Thyroid gland (tissue), 4 donors: Measurements from ENCODE around the gene JUNB. TPM values are rescaled to one million over a fixed set of nuclear protein-coding genes. Genes with fewer than 3 reads are reported as not detected.

Source experiments
- DNase-seq, 2 donors: peaks; one replicate each; pipeline ENCODE4 v3.0.0-alpha.2; 2019
- H3K27ac ChIP-seq, 3 donors: fragments of 200-600 bp; sonication (generic); 1 replicate in 2 of 3; 2 replicates in 1 of 3; pipeline ENCODE4 v1.5.1; 2016 to 2019; ENCODE audit warnings: mild to moderate bottlenecking in 1 of 3, moderate library complexity in 1 of 3
- H3K27me3 ChIP-seq: fragments of 200-600 bp; sonication (generic); one replicate; pipeline ENCODE4 v1.5.1; 2019
- H3K36me3 ChIP-seq, 2 donors: fragments of 200-600 bp; sonication (generic); one replicate each; pipeline ENCODE4 v1.5.1; 2016 to 2019
- H3K4me1 ChIP-seq, 2 donors: fragments of 200-600 bp; sonication (generic); one replicate each; pipeline ENCODE4 v1.5.1; 2017 to 2019
- H3K4me3 ChIP-seq, 3 donors: fragments of 200-600 bp; sonication (generic); replicated peaks in 1 of 3; 1 replicate in 2 of 3; 2 replicates in 1 of 3; pipeline ENCODE4 v1.5.1; 2016; ENCODE audit warnings: mild to moderate bottlenecking in 1 of 3
- H3K9me3 ChIP-seq: fragments of 200-600 bp; sonication (generic); one replicate; pipeline ENCODE4 v1.5.1; 2017
- POLR2A ChIP-seq, 2 donors: fragments of 450-650 bp; IDR thresholded peaks; one replicate each; pipeline ENCODE4 v1.6.1; 2017; ENCODE audit warnings: antibody characterized with exemption in 2 of 2, mild to moderate bottlenecking in 2 of 2, moderate library complexity in 1 of 2
- WGBS, 2 donors: methylation state at CpG; one replicate each; pipeline ENCODE4 v1.1.5; 2017; 5-methylcytosine and 5-hydroxymethylcytosine counted together
- intact Hi-C: fragments of 100-400 bp; cut with DNase I; formaldehyde crosslinking; loops from one replicate; pipeline ENCODE4 v1.15.1; 2023
- total RNA-seq, 4 donors: library from RNA; depleted of rRNA; stranded (reverse); fragments of >200 nt; gene quantifications; one replicate each; pipeline ENCODE4 v1.2.3, GENCODE V29; 2016
- TF ChIP-seq, protein P1 (sequence below), 6 experiments: fragments of 200-600 bp in 3 of 6; fragments of 450-650 bp in 3 of 6; sonication (generic) in 3 of 6; IDR thresholded peaks; one replicate each; pipeline ENCODE4 v1.5.1; 2016 to 2019; ENCODE audit warnings: antibody characterized with exemption in 6 of 6, mild to moderate bottlenecking in 2 of 6, inconsistent platforms in 1 of 6, moderate library complexity in 1 of 6

Gene JUNB
- total RNA-seq, 4 donors from 2014 or later, result 111 to 393 (median 220) TPM

DNA sequence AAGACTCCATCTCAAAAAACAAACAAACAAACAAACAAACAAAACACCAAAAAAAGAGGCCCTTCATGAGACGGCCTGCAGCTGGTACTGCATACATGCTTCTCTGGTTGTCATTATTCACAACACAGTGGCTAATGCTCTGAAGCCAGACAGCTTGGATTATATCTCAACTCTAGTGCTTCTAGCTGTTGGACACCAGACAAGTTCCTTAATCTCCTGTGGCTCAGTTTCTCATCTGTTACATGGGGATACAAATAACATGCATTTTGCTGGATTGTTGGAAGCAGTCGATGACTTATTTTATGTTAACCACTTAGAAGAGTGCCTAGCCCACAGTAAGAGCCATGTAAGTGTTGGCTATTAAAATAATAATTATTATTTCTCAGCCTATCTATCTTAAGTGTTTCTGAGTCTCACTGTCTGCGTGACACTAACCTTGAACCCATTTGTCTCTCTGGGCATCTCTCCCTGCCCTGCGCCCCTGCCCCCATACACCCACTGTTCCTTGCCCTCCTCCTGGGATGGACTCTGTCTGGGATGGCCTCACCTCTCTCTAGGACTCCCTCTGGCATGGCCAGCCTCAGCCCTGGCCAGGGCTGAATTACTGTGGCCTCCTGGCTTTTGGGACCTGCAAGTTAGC lies 3.1 kb upstream of the JUNB start:
- intact Hi-C loops, result no loop called here
- H3K4me1 ChIP-seq, result peaks cover 59 to 62% of the 10 kb centered on the region in 2 donors
- no peak for DNase-seq
- peak overlapping the region in 1 of 3 donors; percentile 90 for H3K4me3 ChIP-seq
- H3K9me3 ChIP-seq, result no peaks in the 10 kb centered on the region
- WGBS, 2 donors, result 50 to 52% methylated on average over 4 of the region's 4 CpGs
- peaks cover 0 to 16% of the 10 kb centered on the region in 2 donors for H3K36me3 ChIP-seq
- TF ChIP-seq, protein P1, sequence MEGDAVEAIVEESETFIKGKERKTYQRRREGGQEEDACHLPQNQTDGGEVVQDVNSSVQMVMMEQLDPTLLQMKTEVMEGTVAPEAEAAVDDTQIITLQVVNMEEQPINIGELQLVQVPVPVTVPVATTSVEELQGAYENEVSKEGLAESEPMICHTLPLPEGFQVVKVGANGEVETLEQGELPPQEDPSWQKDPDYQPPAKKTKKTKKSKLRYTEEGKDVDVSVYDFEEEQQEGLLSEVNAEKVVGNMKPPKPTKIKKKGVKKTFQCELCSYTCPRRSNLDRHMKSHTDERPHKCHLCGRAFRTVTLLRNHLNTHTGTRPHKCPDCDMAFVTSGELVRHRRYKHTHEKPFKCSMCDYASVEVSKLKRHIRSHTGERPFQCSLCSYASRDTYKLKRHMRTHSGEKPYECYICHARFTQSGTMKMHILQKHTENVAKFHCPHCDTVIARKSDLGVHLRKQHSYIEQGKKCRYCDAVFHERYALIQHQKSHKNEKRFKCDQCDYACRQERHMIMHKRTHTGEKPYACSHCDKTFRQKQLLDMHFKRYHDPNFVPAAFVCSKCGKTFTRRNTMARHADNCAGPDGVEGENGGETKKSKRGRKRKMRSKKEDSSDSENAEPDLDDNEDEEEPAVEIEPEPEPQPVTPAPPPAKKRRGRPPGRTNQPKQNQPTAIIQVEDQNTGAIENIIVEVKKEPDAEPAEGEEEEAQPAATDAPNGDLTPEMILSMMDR (IDR thresholded peaks at IDR 0.05), result no peak
- TF ChIP-seq POLR2A (IDR thresholded peaks at IDR 0.05), result no peak
- no peaks in the 10 kb centered on the region for H3K27me3 ChIP-seq
- H3K27ac ChIP-seq, result peak overlapping the region; percentile 96 to 99 (median 96)

DNA sequence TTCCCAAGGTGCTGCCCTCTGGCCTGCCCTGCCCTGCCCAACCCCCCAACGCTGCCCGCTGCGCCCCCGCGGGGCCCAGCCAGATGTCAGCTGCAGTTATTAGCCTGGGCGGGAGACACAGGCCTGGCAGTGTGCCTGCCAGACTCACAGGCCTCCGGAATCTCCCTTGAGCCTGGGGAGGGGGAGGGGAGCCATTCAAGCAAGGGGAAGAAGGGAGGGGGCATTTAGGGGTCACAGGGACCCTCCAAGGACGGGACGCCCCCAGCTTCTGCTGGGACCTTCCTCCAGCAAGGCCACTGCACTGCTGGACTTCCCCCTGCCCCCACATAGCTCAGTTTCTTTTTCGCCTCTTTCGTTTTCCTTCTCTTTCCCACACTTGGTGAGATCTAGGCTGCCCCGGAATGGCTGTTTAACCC lies 2.6 kb upstream of the JUNB start:
- peak overlapping the region; percentile 96 to 99 (median 96) for H3K27ac ChIP-seq
- 2 to 3% methylated on average over 9 to 12 of the region's 12 CpGs for WGBS, 2 donors
- DNase-seq, result peak; percentile 91 to 93
- no peaks in the 10 kb centered on the region for H3K9me3 ChIP-seq
- peak in 1 of 2 donors; percentile 33 for TF ChIP-seq POLR2A (IDR thresholded peaks at IDR 0.05)
- TF ChIP-seq, protein P1 (IDR thresholded peaks at IDR 0.05), result no peak
- peak overlapping the region in 1 of 3 donors; percentile 90 for H3K4me3 ChIP-seq
- peaks cover 0 to 16% of the 10 kb centered on the region in 2 donors for H3K36me3 ChIP-seq
- intact Hi-C loops, result no loop called here
- H3K4me1 ChIP-seq, result peaks cover 53 to 57% of the 10 kb centered on the region in 2 donors
- H3K27me3 ChIP-seq, result no peaks in the 10 kb centered on the region

DNA sequence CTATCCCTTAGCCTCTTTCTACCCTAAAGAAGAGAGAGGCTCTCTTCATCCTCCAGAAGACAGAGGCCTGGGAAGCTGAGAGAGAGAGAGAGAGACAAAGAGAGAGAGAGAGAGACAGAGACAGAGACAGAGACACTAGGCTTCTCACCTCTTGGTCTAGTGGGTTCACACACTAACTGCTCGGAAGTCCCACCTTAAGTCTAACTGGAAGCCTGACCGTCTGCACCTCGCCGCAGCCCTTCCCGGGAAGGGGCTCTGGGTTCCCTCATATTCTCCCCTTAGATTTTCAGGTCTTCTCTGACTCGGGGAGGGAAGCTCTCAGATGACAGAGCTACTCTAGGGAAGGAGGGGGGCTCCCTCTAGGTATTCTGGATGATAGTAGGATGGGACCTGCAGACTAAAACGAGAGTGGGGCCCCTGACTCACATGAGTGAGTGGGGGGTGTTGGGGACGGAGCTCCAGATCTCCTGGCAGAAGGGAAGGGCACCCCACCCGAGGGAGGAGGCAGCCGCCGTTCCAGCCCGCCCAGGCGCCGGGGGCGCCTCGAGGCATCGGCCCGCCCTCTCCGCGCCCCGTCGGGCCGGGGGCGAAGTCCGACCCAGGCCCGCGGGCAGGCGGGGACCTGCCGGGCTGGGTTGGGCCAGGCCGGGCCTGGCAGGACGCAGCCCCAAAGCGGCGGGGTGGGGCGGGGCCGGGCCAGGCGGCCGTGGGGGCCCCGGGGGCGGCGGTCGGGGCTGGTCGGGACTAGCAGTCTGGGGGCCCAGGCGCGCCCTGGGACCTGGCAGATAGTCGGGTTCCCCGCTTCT lies 2.0 kb upstream of the JUNB start:
- TF ChIP-seq, protein P1 (IDR thresholded peaks at IDR 0.05), result no peak
- TF ChIP-seq POLR2A (IDR thresholded peaks at IDR 0.05), result peak in 1 of 2 donors; percentile 37
- no peaks in the 10 kb centered on the region for H3K9me3 ChIP-seq
- peaks cover 0 to 16% of the 10 kb centered on the region in 2 donors for H3K36me3 ChIP-seq
- intact Hi-C loops, result no loop called here
- H3K4me3 ChIP-seq, result peak overlapping the region in 2 of 3 donors; percentile 20 to 90
- DNase-seq, result no peak
- H3K4me1 ChIP-seq, result peaks cover 47 to 55% of the 10 kb centered on the region in 2 donors
- WGBS, 2 donors, result 7 to 8% methylated on average over 6 to 7 of the region's 46 CpGs
- H3K27ac ChIP-seq, result peak overlapping the region; percentile 96 to 99 (median 96)
- no peaks in the 10 kb centered on the region for H3K27me3 ChIP-seq

DNA sequence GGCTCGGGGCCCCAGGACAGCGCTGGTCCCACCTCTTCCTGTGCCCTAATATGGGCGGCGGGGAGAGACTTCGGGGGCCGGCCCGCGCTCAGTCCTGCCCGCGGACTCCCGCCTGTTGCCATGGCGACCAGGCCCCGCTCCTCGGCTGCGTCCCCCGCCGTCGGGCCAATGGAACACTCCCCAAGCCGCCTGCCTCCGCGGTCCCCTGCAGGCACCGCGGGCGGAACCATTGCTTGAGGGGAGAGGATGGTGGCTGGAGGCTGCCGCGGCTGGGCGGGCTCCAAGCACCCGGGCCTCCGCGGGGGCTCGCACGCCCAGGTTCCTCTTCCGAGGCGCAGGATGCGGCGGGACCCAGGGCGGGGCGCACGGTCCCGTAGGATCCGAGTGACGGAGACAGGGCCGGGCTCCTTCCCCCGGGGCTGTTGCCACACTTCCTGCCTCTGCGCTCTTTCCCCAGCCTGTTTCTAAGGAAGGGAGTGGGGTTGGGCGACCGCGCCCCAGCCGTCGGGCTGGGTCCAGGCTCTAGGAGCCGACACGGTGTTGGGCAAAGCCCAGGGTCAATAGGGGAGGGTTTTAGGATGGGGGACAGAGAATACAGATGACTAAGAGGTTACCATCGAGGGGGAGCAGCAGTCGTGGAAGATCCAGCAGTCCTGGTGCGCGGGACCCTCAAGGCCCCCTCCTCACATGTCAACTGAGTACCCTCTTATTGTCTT lies 1.2 kb upstream of the JUNB start:
- peak overlapping the region; percentile 96 to 99 (median 96) for H3K27ac ChIP-seq
- 0 to 3% methylated on average over 10 to 26 of the region's 56 CpGs for WGBS, 2 donors
- peak; percentile 98 to 99 for DNase-seq
- H3K4me3 ChIP-seq, result peak overlapping the region in 2 of 3 donors; percentile 16 to 90
- peaks cover 0 to 16% of the 10 kb centered on the region in 2 donors for H3K36me3 ChIP-seq
- peaks cover 47 to 54% of the 10 kb centered on the region in 2 donors for H3K4me1 ChIP-seq
- TF ChIP-seq POLR2A (IDR thresholded peaks at IDR 0.05), result peak; percentile 79 to 86
- TF ChIP-seq, protein P1 (IDR thresholded peaks at IDR 0.05), result peak in 1 of 6 experiments; percentile 4
- intact Hi-C loops, result no loop called here
- H3K9me3 ChIP-seq, result no peaks in the 10 kb centered on the region
- H3K27me3 ChIP-seq, result no peaks in the 10 kb centered on the region
